GM19328 (cell line): Measurements from ENCODE around the gene CDKN2AIPNL.
A peak's percentile ranks its signal among the peaks of the same experiment; 100 is the strongest.

ENCODE experiments used
- ATAC-seq: cut with Tn5 transposase; IDR thresholded peaks from one replicate; pipeline ENCODE4 v1.9.1; 2021; ENCODE audit warnings: mild to moderate bottlenecking, moderate library complexity; ENCODE audit not compliant: unreplicated experiment

Gene CDKN2AIPNL

DNA sequence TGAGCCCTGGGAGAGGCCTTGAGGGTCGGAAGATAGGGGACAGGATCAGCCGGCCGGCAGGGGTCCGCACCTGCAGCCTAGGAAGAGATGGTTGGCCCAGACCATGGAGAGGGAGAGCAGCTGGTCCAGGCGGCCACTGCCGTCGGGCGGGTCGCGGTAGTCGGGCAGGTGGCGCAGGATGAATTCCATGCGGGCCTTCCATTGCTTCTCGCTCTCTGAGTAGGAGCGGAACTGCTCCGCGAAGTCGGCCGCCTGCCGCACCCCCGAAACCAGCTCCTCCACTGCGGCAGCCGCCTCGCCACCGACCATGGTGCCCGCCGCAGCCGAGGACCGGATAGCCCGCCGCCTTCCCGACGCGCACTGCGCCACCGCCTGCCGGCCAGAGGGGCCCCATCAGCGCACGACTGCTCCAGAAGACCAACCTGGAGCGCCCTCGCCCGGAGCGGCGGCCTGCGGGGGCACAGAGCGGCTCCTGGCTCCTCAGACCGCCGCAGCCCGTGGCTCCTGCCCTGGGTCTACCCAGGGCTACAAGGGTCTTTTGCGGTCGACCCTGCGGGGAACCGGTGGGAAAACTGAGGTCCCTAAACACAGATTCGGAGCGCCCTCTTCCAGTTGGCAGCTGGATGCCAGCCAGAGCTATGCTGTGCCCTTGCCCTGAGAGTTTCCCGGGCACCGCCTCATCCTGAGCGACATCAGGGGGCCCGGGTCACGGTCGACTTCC lies at the start of gene CDKN2AIPNL:
Gene CDKN2AIPNL (minus strand): TSS at position 336 of the 721 bp plus-strand sequence. CDS start 27 bp downstream, at position 309.
- ATAC-seq: peak; percentile 96

DNA sequence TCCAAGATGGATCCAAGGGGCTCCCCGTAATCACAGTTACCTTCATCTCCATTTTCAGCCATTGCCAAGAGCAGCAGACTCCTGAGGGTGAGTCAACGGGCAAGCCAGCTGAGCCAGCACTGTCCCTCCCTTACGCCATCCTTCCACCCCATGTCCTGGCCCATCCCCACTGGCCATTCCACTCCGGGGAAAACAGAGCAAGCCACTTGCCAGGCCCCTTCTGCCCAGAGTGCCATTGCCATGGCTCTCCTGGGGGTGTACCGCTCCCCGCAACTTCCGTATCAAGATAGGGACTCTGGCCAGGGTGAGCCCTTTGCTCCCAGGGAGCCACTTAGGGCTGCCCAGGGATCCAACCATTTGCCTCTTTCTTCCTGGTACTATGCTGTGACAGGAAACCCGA lies 48.9 kb upstream of the CDKN2AIPNL start:
- no peak for ATAC-seq

- ATAC-seq: no peak
Measured at GRCh38 chr5:134459491-134459890, 47.8 kb upstream of the CDKN2AIPNL start.

DNA sequence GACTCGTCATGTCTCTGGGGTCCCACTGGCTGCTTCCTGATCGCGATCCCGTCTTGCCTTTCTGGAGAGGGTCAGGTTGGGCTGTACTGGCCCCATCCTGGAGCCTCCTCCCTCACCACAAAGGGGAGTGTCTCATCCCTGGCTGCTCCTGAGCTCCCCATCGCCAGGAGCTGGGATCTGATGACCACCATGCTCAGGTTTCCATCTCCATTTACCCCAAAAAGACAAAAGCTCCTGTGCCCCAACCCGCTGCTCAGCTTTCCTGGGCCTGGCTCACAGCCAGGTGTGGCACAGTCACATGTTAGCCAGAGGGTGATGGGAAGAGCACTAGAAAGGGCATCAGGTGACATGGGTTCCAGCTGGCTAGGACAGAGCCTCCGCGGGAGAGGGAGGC lies 47.3 kb upstream of the CDKN2AIPNL start:
- no peak for ATAC-seq

- ATAC-seq: no peak
Measured at GRCh38 chr5:134458234-134459009, 46.7 kb upstream of the CDKN2AIPNL start.

DNA sequence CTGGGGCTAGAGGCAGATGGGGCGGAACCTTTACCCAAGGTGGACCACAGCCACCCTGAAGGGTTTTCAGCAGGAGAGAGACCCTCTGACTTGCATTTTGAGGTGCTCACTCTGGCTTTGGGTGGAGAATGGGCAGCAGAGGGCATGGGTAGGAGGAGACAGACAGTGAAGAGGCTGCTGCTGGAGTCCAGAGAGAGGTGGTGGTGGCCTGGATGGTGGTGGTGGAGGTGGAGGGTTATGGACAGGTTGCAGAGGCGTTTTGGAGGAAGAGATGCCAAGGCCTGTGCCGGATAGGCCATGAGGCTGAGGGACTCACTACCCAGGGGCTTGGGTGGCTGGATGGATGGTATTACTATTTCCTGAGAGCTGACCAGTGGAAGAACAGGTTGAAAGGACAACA lies 46.1 kb upstream of the CDKN2AIPNL start:
- ATAC-seq: no peak

DNA sequence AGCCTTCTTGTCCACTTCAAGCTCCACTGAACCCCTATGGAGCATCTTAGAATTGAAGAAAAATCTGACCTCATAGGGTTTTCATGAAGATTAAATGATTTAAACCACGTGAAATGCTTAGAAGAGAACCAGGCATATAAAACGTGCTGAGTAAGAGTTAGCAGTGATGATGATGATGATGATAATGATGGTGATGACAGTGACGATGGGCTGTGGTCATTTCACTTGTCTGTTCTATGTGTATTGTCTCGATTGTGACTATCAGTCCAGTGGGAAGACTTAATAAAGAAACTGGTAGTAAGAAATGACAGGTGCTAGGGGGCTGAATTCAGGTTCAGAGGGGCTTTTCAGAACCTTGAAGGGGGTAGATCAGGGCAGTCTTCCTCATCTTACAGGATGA lies 45.1 kb upstream of the CDKN2AIPNL start:
- ATAC-seq: no peak

DNA sequence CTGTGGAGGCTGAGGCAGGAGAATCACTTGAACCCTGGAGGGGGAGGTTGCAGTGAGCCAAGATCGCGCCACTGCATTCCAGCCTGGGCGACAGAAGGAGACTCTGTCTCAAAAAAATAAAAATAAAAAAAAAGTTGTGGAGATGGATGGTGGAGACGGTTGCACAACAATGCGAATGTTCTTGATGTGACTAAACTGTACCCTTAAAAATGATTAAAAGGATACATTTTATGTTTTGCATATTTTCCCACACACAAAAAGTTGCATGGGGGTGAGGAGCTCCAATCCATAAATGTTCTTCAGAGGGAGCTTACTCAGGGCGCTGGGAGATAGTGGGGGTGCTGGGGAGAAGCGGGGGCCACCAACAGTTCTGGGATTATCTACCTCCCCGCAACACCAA lies 43.8 kb upstream of the CDKN2AIPNL start:
- no peak for ATAC-seq

GRCh38 chr5:134453016-134453415 lies 41.3 kb upstream of the CDKN2AIPNL start:
- no peak for ATAC-seq

- no peak for ATAC-seq
Measured at GRCh38 chr5:134451936-134452505, 40.3 kb upstream of the CDKN2AIPNL start.

GRCh38 chr5:134451225-134451935 lies 39.7 kb upstream of the CDKN2AIPNL start:
- no peak for ATAC-seq

- ATAC-seq: no peak
Measured at GRCh38 chr5:134450374-134450773, 38.7 kb upstream of the CDKN2AIPNL start.

GRCh38 chr5:134449167-134449566 lies 37.5 kb upstream of the CDKN2AIPNL start:
- ATAC-seq: no peak

- ATAC-seq: no peak
Measured at GRCh38 chr5:134447815-134448520, 36.3 kb upstream of the CDKN2AIPNL start.

- no peak for ATAC-seq
Measured at GRCh38 chr5:134446938-134447337, 35.3 kb upstream of the CDKN2AIPNL start.

GRCh38 chr5:134445856-134446818 lies 34.5 kb upstream of the CDKN2AIPNL start:
- ATAC-seq: no peak

- ATAC-seq: no peak
Measured at GRCh38 chr5:134444941-134445471, 33.3 kb upstream of the CDKN2AIPNL start.

- ATAC-seq: no peak
Measured at GRCh38 chr5:134440201-134440755, 28.6 kb upstream of the CDKN2AIPNL start.

DNA sequence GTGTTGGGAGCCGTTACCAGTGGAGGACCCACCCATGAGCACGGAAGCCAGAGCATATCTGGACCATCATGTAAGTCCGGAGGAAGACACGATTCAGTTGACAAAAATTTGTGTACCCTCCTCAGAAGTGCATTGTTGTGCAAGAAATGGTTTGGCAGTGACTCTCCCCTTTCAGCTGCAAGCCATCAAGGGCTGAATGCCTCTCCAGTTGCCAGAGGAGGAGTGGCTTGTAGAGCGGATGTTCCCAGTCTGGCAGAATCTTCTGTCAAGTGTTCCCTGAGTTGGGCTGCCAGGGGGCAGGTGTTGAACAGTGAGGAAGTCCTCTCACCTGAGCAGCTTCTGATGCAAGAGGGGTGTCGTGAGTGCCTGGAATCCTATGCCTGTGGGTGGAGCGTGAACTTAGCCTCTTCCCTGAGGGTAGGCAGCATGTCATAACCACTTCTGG lies 27.6 kb upstream of the CDKN2AIPNL start:
- no peak for ATAC-seq
